HG03066 (cell line): ENCODE data around the gene NECAP2.

Experiments used
- ATAC-seq: cut with Tn5 transposase; IDR thresholded peaks from one replicate; pipeline ENCODE4 v1.9.1; 2021; ENCODE audit warnings: low read depth; ENCODE audit not compliant: unreplicated experiment

The NECAP2 gene

GRCh38 chr1:16440470-16441281 is at the start of gene NECAP2:
Gene NECAP2, plus strand, starts transcription at chr1:16440724. Its CDS starts 38 bp downstream, at chr1:16440762.
- ATAC-seq, result peak; percentile 82

GRCh38 chr1:16391411-16391810 is 49.1 kb upstream of the NECAP2 start:
- ATAC-seq, result no peak

- no peak for ATAC-seq
Measured at GRCh38 chr1:16392740-16393569, 47.6 kb upstream of the NECAP2 start.

- no peak for ATAC-seq
Measured at GRCh38 chr1:16393570-16394521, 46.7 kb upstream of the NECAP2 start.

- ATAC-seq, result no peak
Measured at GRCh38 chr1:16394977-16395376, 45.5 kb upstream of the NECAP2 start.

GRCh38 chr1:16396591-16396990 is 43.9 kb upstream of the NECAP2 start:
- no peak for ATAC-seq

- no peak for ATAC-seq
Measured at GRCh38 chr1:16397120-16397519, 43.4 kb upstream of the NECAP2 start.

- ATAC-seq, result no peak
Measured at GRCh38 chr1:16398371-16398953, 42.1 kb upstream of the NECAP2 start.

- no peak for ATAC-seq
Measured at GRCh38 chr1:16402742-16403141, 37.8 kb upstream of the NECAP2 start.

GRCh38 chr1:16405441-16405840 is 35.1 kb upstream of the NECAP2 start:
- ATAC-seq, result no peak

- ATAC-seq, result no peak
Measured at GRCh38 chr1:16406868-16407267, 33.7 kb upstream of the NECAP2 start.

GRCh38 chr1:16409536-16410152 is 30.9 kb upstream of the NECAP2 start:
- ATAC-seq, result no peak

- ATAC-seq, result no peak
Measured at GRCh38 chr1:16410803-16411202, 29.7 kb upstream of the NECAP2 start.

- ATAC-seq, result no peak
Measured at GRCh38 chr1:16413191-16413590, 27.3 kb upstream of the NECAP2 start.

GRCh38 chr1:16418823-16419425 is 21.6 kb upstream of the NECAP2 start:
- no peak for ATAC-seq

GRCh38 chr1:16420424-16421118 is 20.0 kb upstream of the NECAP2 start:
- ATAC-seq, result peak; percentile 73

GRCh38 chr1:16421201-16421600 is 19.3 kb upstream of the NECAP2 start:
- no peak for ATAC-seq

GRCh38 chr1:16422041-16422440 is 18.5 kb upstream of the NECAP2 start:
- no peak for ATAC-seq
